Measurements from ENCODE around the gene LGALS13.
"Not testable (repeated sequence)": the region's sequence is repeated elsewhere in the genome, so short reads cannot be mapped to it uniquely, and the experiment has no call there.

The LGALS13 gene

DNA sequence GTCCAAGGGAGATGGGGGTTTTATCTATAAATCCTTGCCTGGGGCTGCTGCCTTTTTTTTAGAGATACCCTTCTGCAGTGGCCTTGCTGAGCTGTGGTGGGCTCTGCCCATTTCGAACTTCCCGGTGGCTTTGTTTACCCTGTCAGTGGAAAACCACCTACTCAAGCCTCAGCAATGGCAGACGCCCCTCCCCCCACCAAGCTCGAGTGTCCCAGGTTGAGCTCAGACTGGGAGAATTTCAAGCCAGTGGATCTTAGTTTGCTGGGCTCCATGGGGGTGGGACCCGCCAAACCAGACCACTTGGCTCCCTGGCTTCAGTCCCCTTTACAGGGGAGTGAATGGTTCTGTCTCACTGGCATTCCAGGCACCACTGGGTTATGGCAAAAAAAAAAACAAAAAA lies 21.6 kb downstream of the LGALS13 start:
- no peak for DNase-seq

- DNase-seq = not testable (repeated sequence)
Measured at GRCh38 chr19:39627631-39628030, 25.3 kb downstream of the LGALS13 start.

GRCh38 chr19:39631178-39631577 lies 28.9 kb downstream of the LGALS13 start:
- no peak for DNase-seq

GRCh38 chr19:39631626-39632025 lies 29.3 kb downstream of the LGALS13 start:
- DNase-seq = no peak

DNA sequence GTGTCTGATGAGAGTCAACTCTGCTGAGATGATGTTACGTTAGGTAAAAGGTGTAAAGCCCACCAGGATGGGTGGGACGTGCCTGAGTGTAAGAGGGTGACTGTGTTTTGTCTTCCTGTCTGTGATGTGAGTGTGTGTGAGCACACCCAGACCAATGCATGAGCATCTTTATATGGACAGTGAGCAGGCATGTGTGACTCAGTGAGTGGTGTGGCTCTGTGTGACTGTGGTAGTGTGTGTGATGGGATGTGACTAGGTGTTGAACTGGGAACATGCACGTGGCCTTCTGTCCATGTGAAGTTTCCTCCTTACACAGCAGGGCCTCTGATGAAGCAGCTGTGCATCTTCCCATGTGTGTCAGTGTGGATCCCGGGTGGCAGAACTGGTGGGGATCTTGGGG lies 35.6 kb downstream of the LGALS13 start:
- no peak for DNase-seq

DNA sequence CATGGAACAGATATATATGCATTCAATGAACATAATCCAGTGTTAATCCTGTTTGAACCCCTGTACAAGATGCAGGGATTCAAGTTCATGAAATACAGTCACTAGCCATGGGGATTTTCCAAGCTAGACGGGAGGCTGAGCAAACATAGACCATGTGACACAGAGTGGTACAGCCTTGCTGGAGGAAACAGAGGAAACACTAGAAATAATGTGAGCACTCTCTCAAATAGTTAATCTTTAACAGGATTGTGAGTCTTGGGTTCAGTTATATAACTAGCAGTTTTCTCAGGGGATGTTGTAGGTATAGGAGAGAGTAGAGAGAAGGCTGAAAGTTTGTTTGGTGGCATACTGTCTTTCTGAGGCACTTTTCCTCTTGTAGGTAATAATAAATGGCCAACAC lies 39.4 kb downstream of the LGALS13 start:
- DNase-seq = no peak

GRCh38 chr19:39643591-39643990 lies 41.3 kb downstream of the LGALS13 start:
- no peak for DNase-seq

- DNase-seq = no peak
Measured at GRCh38 chr19:39645800-39646411, 43.6 kb downstream of the LGALS13 start.

DNA sequence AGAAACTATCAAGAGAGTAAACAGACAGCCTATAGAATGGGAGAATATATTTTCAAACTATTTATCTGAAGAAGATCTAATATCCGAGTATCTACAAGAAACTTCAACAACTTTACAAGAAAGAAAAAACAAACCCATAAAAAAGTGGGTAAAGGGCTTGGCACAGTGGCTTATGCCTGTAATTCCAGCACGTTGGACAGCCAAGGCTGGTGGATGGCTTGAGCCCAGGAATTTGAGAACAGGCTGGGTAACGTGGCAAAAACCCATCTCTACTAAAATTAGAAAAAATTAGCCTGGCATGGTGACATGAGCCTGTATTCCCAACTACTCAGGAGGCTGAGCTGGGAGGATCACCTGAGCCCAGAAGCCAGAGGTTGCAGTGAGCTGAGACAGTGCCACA lies 45.6 kb downstream of the LGALS13 start:
- no peak for DNase-seq

GRCh38 chr19:39655613-39656012 lies 53.3 kb downstream of the LGALS13 start, which contains the start of gene LGALS16:
Gene LGALS16 (plus strand): TSS chr19:39655913. CDS start chr19:39655962, 49 bp downstream.
- no peak for DNase-seq

Data from femur (tissue), 1 donor.